Ishikawa (cell line): ENCODE measurements around the gene MEPCE.

Experiments used
- RAD21 ChIP-seq: IDR thresholded peaks from 2 replicates; pipeline ENCODE4 v1.6.1; 2012; ENCODE audit warnings: low read depth
- REST ChIP-seq: IDR thresholded peaks from 2 replicates; pipeline ENCODE4 v1.6.1; 2012; ENCODE audit warnings: low read depth, mild to moderate bottlenecking
- YY1 ChIP-seq: IDR thresholded peaks from 2 replicates; pipeline ENCODE4 v1.6.1; 2012; ENCODE audit warnings: low read depth
- TF ChIP-seq, protein P1 (sequence below): IDR thresholded peaks from 2 replicates; pipeline ENCODE4 v1.6.1; 2012

DNA sequence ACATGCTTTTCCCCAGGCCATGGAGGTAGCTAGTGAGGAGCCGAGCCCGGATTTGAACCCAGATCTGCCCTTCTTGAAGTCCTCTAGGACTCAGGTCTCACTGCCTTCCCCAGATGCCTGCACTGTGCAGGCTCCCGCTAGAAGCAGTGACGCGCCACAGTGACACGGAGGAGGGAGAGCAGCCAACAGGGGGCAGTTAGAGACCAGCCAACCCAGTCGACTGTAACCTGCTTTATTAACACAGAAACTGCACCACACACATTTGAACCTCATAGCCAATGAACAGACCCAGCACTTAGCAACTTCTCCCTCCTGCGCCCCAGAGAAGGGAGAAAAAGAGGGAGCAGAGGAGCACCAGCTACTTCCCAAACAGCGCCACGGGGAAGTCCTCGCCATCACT, 29.0 kb upstream of the MEPCE start:
- no peak for TF ChIP-seq YY1
- no peak for TF ChIP-seq REST
- TF ChIP-seq, protein P1, sequence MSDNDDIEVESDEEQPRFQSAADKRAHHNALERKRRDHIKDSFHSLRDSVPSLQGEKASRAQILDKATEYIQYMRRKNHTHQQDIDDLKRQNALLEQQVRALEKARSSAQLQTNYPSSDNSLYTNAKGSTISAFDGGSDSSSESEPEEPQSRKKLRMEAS: no peak
- TF ChIP-seq RAD21: peak; percentile 40
